ENCODE measurements around the gene NOSTRIN. TPM values are rescaled to one million over a fixed set of nuclear protein-coding genes. Genes with fewer than 3 reads are reported as not detected.

Gene NOSTRIN
- total RNA-seq, 2 donors from 2014 or later, result not detected

DNA sequence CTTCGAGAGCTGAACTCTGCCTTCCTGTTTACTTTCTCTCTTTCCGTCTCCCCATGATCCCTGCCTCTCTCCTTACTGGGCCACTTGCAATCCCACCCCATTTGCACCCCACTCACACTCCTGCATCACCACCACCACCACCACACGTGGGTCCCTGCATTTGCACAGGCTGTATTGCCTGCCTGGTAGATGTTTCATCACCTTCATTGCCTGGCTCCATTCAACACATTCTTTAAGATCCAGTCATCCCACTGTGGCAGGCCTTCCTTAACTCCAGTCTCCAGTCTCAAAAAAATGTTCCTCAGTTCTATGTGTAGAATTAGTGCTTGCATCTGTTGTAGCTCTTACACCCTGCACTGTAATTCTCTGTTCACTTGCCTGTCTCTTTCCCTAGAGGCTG, 13.9 kb downstream of the NOSTRIN start:
- Mint-ChIP-seq H3K4me3 (no peak overlapping the region), H3K27me3 (peaks cover 6 to 13% of the 10 kb centered on the region in 2 donors), H3K36me3 (no peaks in the 10 kb centered on the region), H3K9me3 (no peaks in the 10 kb centered on the region), H3K27ac (no peak overlapping the region), H3K4me1 (ENCODE audit: low read depth in 2 of 2) (no peaks in the 10 kb centered on the region)
- DNase-seq (ENCODE audit: low spot score) (no peak), ATAC-seq (no peak)

DNA sequence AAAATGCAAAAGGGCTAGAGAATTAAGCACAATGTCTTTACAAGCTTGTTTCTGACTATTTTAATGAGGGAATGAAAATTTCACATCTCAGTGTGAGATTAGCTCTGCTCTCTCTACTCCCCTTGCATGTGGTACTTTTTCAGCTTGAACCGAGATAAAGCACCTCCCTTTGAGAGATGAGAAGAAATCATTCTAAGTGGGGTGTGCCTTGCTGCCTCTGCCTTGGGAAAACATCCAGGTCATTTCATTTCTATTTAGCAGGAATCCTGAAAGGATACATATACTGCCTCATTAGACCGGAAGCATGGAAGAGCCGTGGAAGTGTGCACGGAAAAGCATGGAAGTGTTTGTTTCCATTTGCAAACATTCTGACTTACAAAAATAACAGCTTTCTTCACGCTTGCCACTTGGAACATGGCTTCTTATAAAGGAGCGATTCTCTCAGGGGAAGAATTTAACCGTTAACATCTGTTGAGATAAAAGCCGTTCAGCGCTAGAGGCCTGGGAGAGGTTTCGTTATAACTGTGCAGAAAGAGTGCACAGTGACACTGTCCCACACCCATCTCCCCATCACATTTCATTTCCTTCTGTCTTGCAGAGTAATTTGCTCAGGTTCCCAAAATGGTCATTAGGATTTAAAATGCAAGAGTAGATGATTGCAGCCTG, 16.7 kb downstream of the NOSTRIN start:
- H3K4me3 Mint-ChIP-seq, result no peak overlapping the region

DNA sequence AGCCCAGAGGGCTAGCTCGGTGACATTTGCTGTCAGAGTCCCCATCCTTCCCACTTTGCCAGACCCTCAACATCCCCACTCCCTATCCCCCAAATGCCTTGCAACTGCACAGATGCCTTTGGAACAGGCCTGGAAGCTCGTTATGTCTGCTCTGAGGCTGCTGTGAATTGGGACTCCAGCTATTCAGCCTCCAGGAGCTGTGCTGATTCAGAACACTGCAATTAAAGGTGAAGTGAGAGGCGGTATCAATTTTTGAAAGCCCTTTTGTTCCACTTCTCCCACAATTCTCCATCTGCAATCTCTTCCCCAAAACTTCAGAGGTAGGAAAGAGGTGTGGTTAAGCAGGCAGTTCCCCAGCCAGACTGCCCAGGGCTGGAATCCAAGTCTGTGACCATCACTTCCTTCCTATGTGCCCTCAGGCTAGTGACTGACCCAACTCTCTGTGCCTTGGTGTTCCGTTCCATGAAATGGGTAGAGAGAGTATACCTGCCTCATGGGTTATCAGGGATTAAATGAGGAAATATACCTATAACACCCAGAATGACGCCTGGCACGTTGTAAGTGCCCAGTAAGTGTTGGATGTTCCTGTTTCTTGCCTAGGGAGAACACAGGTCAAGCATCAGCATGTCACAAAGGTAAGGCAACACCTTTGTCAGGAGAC, 17.5 kb downstream of the NOSTRIN start:
- H3K9me3 Mint-ChIP-seq, result no peaks in the 10 kb centered on the region
- H3K4me1 Mint-ChIP-seq (ENCODE audit: low read depth in 2 of 2), result no peaks in the 10 kb centered on the region
- H3K36me3 Mint-ChIP-seq, result no peaks in the 10 kb centered on the region
- ATAC-seq (no peak), DNase-seq (ENCODE audit: low spot score) (no peak)
- H3K27ac Mint-ChIP-seq, result no peak overlapping the region
- H3K27me3 Mint-ChIP-seq, result peaks cover 6 to 13% of the 10 kb centered on the region in 2 donors
- no peak overlapping the region for H3K4me3 Mint-ChIP-seq

More for the DNA sequence above, 16.7 kb downstream of the NOSTRIN start:
- Mint-ChIP-seq H3K4me1 (ENCODE audit: low read depth in 2 of 2) (no peaks in the 10 kb centered on the region), H3K27ac (no peak overlapping the region), H3K27me3 (peaks cover 6 to 13% of the 10 kb centered on the region in 2 donors), H3K9me3 (no peaks in the 10 kb centered on the region), H3K36me3 (no peaks in the 10 kb centered on the region)
- DNase-seq (ENCODE audit: low spot score) (no peak), ATAC-seq (no peak)

DNA sequence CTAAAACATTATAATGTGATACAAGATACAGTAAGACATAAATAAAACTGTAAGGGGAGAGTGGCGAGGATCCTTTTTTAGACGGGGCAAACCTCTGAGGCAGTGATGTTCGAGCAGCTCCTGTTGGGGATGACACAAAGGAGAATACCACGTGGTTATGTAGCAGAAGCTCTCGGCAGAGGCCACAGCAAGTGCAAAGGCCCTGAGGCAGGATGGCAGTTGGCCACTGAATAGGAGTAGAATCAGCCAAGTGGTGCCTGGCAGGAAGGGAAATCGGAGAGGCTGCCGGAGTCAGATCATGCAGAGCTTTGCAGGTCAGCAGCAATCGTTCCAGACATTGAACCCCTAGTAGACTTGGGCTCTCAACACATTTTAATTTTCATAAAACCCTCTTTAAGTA, 19.1 kb downstream of the NOSTRIN start:
- DNase-seq (ENCODE audit: low spot score), result no peak
- H3K27me3 Mint-ChIP-seq, result peaks cover 1 to 3% of the 10 kb centered on the region in 2 donors
- no peaks in the 10 kb centered on the region for H3K9me3 Mint-ChIP-seq
- no peak for ATAC-seq
- no peak overlapping the region for H3K27ac Mint-ChIP-seq
- no peaks in the 10 kb centered on the region for H3K36me3 Mint-ChIP-seq
- no peak overlapping the region for H3K4me3 Mint-ChIP-seq
- no peaks in the 10 kb centered on the region for H3K4me1 Mint-ChIP-seq (ENCODE audit: low read depth in 2 of 2)

DNA sequence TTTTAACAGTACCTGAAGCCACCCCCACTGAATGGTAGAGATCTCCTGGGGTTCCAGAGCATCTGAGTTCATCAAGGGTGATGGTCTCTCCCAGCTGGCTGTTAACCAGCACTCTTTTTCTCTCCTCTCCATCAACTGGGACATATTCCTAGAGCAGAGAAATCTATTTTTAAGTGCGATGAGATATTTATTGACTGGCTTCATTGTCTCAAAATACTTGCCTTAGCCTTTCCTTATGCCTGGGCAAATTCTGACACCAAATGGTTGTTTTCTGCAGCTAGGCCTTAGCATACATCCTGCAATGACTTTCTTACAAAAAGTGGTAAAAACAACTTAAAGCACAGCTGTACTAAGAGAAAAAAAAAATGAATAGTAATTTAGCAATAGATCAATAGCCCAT, 19.6 kb downstream of the NOSTRIN start:
- Mint-ChIP-seq H3K4me3 (no peak overlapping the region), H3K27ac (no peak overlapping the region), H3K9me3 (no peaks in the 10 kb centered on the region), H3K4me1 (ENCODE audit: low read depth in 2 of 2) (no peaks in the 10 kb centered on the region), H3K36me3 (no peaks in the 10 kb centered on the region), H3K27me3 (no peaks in the 10 kb centered on the region)
- DNase-seq (ENCODE audit: low spot score) (no peak), ATAC-seq (no peak)

DNA sequence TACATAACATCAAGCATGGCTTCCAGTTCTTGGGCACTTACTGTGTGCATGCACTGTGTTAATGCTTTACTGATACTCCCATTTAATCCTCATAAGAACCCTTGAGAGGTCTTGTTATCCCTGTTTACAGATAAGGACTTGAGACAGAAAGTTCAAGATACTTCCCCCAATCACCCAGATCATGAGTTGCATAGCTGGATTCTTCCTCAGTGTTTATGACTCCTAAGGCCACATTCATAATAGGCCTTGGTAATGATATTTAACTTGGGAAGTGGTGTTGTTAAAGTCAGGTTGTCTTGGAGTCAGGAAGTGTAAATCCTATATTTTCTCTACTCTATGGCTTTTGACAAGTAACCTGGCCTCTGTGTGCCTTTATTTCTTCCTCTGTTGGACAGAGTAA, 22.7 kb downstream of the NOSTRIN start:
- Mint-ChIP-seq H3K27me3 (no peaks in the 10 kb centered on the region), H3K9me3 (no peaks in the 10 kb centered on the region), H3K4me3 (no peak overlapping the region), H3K27ac (no peak overlapping the region), H3K4me1 (ENCODE audit: low read depth in 2 of 2) (no peaks in the 10 kb centered on the region), H3K36me3 (no peaks in the 10 kb centered on the region)
- DNase-seq (ENCODE audit: low spot score) (no peak), ATAC-seq (no peak)

DNA sequence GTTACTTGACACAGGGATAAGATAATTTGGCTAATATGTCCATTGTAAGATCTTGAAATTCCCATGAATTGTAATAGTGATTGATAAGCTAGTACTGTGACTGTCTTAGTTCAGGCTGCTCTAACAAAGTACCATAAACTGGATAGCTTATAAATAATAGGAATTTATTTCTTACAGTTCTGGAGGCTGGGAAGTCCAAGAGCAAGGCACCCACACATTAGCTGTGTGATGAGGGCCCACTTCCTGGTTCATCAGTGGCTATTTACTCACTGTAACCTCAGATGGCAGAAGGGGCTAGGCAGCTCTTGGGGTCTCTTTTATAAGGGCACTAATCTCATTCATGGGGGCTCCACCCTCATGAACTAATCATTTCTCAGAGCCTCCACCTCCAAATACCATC, 28.5 kb downstream of the NOSTRIN start:
- Mint-ChIP-seq H3K27me3 (no peaks in the 10 kb centered on the region), H3K27ac (no peak overlapping the region), H3K9me3 (no peaks in the 10 kb centered on the region), H3K4me1 (ENCODE audit: low read depth in 2 of 2) (no peaks in the 10 kb centered on the region), H3K4me3 (no peak overlapping the region), H3K36me3 (no peaks in the 10 kb centered on the region)
- ATAC-seq (no peak), DNase-seq (ENCODE audit: low spot score) (no peak)

DNA sequence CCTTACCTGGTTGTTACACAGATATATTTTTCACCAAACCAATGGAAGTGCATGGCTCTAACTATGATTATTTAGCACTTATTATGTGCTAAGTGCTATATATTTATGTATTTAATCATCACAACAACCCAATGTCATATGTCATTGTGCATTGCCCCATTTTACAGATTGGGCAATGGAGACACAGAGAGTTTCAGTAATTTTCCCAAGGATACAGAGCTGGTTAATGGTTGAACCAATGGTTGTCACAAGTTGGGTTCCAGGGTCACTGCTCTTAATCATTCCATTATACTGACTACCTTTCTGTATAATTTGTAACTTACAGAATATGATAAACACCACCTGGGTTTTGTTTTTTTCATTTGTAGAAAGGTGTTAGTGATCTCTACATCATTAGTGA, 29.2 kb downstream of the NOSTRIN start:
- no peak overlapping the region for H3K4me3 Mint-ChIP-seq
- no peaks in the 10 kb centered on the region for H3K36me3 Mint-ChIP-seq
- DNase-seq (ENCODE audit: low spot score) (no peak), ATAC-seq (no peak)
- H3K9me3 Mint-ChIP-seq, result no peaks in the 10 kb centered on the region
- no peak overlapping the region for H3K27ac Mint-ChIP-seq
- no peaks in the 10 kb centered on the region for H3K27me3 Mint-ChIP-seq
- no peaks in the 10 kb centered on the region for H3K4me1 Mint-ChIP-seq (ENCODE audit: low read depth in 2 of 2)

DNA sequence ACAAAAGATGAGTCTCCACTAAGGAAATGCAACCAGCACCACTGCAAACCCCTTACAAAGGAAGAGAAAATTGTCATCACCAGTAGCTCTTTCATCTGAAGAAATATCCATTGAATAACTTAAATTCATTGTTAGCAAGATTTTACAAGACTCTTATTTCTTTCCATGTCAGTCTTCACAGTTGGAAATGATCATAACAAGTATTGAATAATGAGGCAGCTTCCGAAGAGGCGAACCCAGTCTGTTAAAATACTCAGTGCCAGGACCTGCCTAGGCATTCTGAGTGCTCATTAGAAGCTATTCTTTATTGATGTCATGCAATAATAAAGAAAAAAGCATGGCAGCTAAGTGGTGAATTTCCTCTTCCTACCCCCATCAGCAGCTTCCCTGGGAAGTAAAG, 33.5 kb downstream of the NOSTRIN start:
- no peak overlapping the region for H3K27ac Mint-ChIP-seq
- no peaks in the 10 kb centered on the region for H3K9me3 Mint-ChIP-seq
- H3K36me3 Mint-ChIP-seq, result no peaks in the 10 kb centered on the region
- no peaks in the 10 kb centered on the region for H3K27me3 Mint-ChIP-seq
- ATAC-seq, result no peak
- H3K4me3 Mint-ChIP-seq, result no peak overlapping the region
- no peak for DNase-seq (ENCODE audit: low spot score)
- H3K4me1 Mint-ChIP-seq (ENCODE audit: low read depth in 2 of 2), result no peaks in the 10 kb centered on the region

DNA sequence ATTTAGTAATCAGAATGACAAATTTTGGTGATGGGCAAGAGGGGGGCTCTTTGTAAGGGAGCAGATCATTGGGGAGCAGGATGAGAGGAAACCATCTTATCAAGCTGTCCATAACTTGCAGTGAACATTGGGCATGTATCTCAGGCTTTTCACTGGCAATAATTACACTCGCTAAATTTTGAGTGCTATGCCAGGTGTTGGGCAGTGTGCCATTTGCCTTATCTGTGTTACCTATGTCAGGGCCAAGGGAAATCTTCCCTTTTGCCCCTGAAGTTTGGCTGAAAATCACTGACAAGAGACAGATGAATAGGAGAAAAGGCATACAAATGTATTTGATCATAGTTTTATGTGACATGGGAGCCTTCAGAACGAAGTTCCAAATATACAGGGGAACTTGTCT, 39.0 kb downstream of the NOSTRIN start:
- Mint-ChIP-seq H3K27me3 (no peaks in the 10 kb centered on the region), H3K27ac (no peak overlapping the region), H3K36me3 (no peaks in the 10 kb centered on the region), H3K9me3 (no peaks in the 10 kb centered on the region), H3K4me1 (ENCODE audit: low read depth in 2 of 2) (peaks cover 4 to 5% of the 10 kb centered on the region in 2 donors), H3K4me3 (no peak overlapping the region)
- DNase-seq (ENCODE audit: low spot score) (no peak), ATAC-seq (no peak)

DNA sequence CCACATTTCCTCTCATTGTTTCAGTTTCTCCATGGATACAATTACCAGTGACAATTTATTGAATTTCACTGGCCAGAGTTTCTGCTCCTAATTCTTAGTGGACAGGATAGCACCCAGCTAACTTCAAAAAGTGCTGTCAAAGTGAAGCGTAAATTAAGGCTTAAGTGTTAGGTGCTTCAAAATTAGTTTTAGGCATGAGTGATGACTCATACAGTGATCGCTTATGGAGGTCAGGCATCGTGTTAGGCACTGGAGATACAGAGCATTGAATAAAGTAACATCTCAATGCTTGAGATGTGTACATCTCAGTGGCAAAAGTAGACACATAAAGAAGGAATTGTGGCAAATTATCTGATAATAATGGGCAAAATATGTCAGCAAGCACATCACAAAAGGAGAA, 40.8 kb downstream of the NOSTRIN start:
- Mint-ChIP-seq H3K27ac (no peak overlapping the region), H3K4me1 (ENCODE audit: low read depth in 2 of 2) (peaks cover 4 to 5% of the 10 kb centered on the region in 2 donors), H3K27me3 (no peaks in the 10 kb centered on the region), H3K4me3 (no peak overlapping the region), H3K36me3 (no peaks in the 10 kb centered on the region), H3K9me3 (no peaks in the 10 kb centered on the region)
- no peak for ATAC-seq
- DNase-seq (ENCODE audit: low spot score), result no peak

DNA sequence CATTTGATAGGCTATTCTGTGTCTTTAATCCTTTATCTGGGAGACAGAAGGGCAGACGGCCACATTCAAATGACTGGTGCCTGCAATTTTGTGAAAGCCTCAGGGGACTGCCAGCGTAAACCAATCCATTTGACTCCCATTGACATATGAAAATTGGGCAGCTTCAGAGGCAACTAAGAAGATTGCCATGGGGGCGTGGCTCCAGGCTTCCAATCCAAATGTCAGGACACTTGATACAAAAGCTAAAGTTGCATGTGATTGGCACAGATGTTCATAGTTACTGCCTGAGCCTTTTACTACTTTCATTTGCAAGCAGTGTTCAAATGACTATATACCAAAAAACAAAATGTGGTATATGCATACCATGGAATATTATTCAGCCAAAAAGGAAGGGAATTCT, 45.8 kb downstream of the NOSTRIN start:
- Mint-ChIP-seq H3K9me3 (no peaks in the 10 kb centered on the region), H3K27me3 (no peaks in the 10 kb centered on the region), H3K36me3 (no peaks in the 10 kb centered on the region), H3K4me1 (ENCODE audit: low read depth in 2 of 2) (peaks cover 2 to 6% of the 10 kb centered on the region in 2 donors), H3K27ac (no peak overlapping the region), H3K4me3 (no peak overlapping the region)
- DNase-seq (ENCODE audit: low spot score) (no peak), ATAC-seq (no peak)

DNA sequence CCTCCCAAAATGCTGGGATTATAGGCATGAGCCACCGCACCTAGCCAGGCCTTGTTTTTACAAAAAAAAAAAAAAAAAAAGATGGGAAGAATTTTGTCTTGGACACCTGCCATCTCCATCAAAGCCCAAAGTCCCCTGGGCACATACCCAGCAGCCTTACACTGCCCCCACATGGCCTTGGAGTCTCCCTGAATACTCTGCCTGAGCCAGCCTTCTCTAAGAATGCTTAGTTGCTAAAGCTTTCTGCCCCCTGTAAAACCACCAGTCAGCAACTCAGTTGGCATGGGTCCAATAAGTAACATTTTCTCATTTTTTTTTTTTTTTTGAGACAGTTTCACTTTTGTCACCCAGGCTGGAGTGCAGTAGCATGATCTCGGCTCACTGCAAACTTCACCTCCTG, 47.2 kb downstream of the NOSTRIN start:
- Mint-ChIP-seq H3K9me3 (no peaks in the 10 kb centered on the region), H3K4me1 (ENCODE audit: low read depth in 2 of 2) (peaks cover 0 to 4% of the 10 kb centered on the region in 2 donors), H3K27ac (no peak overlapping the region), H3K27me3 (no peaks in the 10 kb centered on the region), H3K36me3 (peaks cover 5% of the 10 kb centered on the region), H3K4me3 (no peak overlapping the region)
- peak in 1 of 2 donors; percentile 43 for ATAC-seq
- DNase-seq (ENCODE audit: low spot score), result no peak

DNA sequence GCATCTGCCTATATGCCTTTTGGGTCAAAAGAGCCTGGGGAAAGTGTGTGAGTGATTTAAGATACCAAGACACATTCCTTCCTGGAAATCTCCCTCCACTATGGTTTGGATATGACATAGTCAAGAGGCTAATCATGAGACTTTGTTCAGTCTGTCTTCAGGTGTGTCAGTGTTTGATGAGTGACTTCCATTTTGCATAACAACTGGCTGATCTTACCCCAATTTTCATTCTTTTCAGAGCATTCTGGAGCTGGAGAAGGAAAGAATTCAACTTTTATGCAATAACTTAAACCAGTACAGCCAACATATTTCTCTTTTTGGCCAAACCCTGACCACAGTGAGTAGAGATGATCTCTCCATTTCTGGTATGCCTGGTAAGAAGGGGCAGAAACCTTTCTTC, 48.4 kb downstream of the NOSTRIN start:
- H3K36me3 Mint-ChIP-seq, result peaks cover 7% of the 10 kb centered on the region
- H3K4me1 Mint-ChIP-seq (ENCODE audit: low read depth in 2 of 2), result peaks cover 0 to 4% of the 10 kb centered on the region in 2 donors
- no peaks in the 10 kb centered on the region for H3K9me3 Mint-ChIP-seq
- ATAC-seq (no peak), DNase-seq (ENCODE audit: low spot score) (no peak)
- no peak overlapping the region for H3K4me3 Mint-ChIP-seq
- H3K27ac Mint-ChIP-seq, result no peak overlapping the region
- no peaks in the 10 kb centered on the region for H3K27me3 Mint-ChIP-seq

Measured in natural killer cell treated with Interleukin-12 subunit alpha and Interleukin-12 subunit beta and Interleukin-15 and Interleukin-18, amount 100 ng/mL, for 72 hours (primary cell).